Osteoblast (primary cell): ENCODE measurements around the gene WWOX. TPM values are rescaled to one million over a fixed set of nuclear protein-coding genes. Genes with fewer than 3 reads are reported as not detected.

Experiments
- DNase-seq: peaks from one replicate; pipeline ENCODE4 v3.0.0; 2011; ENCODE audit warnings: low spot score, mixed read lengths; ENCODE audit not compliant: insufficient read length; ENCODE audit errors: missing footprints
- H2AFZ ChIP-seq: 2 replicates; pipeline ENCODE4 v1.6.0; 2011; ENCODE audit warnings: mild to moderate bottlenecking, low read length
- H3K27ac ChIP-seq: 2 replicates; pipeline ENCODE4 v1.5.1; 2011; ENCODE audit warnings: mild to moderate bottlenecking, low read depth, low read length, moderate library complexity
- H3K27me3 ChIP-seq: 2 replicates; pipeline ENCODE4 v1.6.0; 2012; ENCODE audit warnings: mild to moderate bottlenecking, control low read depth, inconsistent platforms, low read length, moderate library complexity; ENCODE audit not compliant: insufficient read depth
- H3K36me3 ChIP-seq: 2 replicates; pipeline ENCODE4 v1.5.1; 2011; ENCODE audit warnings: mild to moderate bottlenecking, low read length, control low read depth, moderate library complexity; ENCODE audit not compliant: insufficient read depth
- H3K4me1 ChIP-seq: 2 replicates; pipeline ENCODE4 v1.5.1; 2011; ENCODE audit warnings: mild to moderate bottlenecking, low read length, control low read depth, moderate library complexity; ENCODE audit not compliant: insufficient read depth
- H3K4me2 ChIP-seq: 2 replicates; pipeline ENCODE4 v1.6.0; 2011; ENCODE audit warnings: mild to moderate bottlenecking, low read length; ENCODE audit not compliant: insufficient read depth
- H3K4me3 ChIP-seq: fragments of 200-600 bp; sonication (generic); 3 replicates; pipeline ENCODE4 v1.5.1; 2012; ENCODE audit warnings: mild to moderate bottlenecking, low read length, inconsistent platforms; ENCODE audit not compliant: insufficient read depth
- H3K79me2 ChIP-seq: 2 replicates; pipeline ENCODE4 v1.6.0; 2012; ENCODE audit warnings: mild to moderate bottlenecking, low read length, control low read depth, inconsistent platforms; ENCODE audit not compliant: insufficient read depth
- H3K9me3 ChIP-seq: 2 replicates; pipeline ENCODE4 v1.5.1; 2011; ENCODE audit warnings: low read depth, low read length, control low read depth
- H4K20me1 ChIP-seq: 2 replicates; pipeline ENCODE4 v1.6.0; 2012; ENCODE audit warnings: mild to moderate bottlenecking, low read length, control low read depth; ENCODE audit not compliant: insufficient read depth
- CTCF ChIP-seq: IDR thresholded peaks from 2 replicates; pipeline ENCODE4 v1.5.1; 2011; ENCODE audit warnings: mild to moderate bottlenecking, low read depth, low read length, moderate library complexity; ENCODE audit errors: extremely low read depth
- total RNA-seq: library from RNA; depleted of rRNA; stranded (reverse); fragments of >200 nt; gene quantifications from 2 replicates; pipeline ENCODE4 v1.2.3, GENCODE V29; 2012

Gene WWOX
- total RNA-seq, 1 donor, result 23.9 TPM

- H2AFZ ChIP-seq, result no peak overlapping the region
- H3K36me3 ChIP-seq, result no peaks in the 10 kb centered on the region
- no peaks in the 10 kb centered on the region for H3K27me3 ChIP-seq
- H3K4me1 ChIP-seq, result no peaks in the 10 kb centered on the region
- H3K27ac ChIP-seq, result no peak overlapping the region
- DNase-seq, result peak; percentile 14
- peaks cover 5% of the 10 kb centered on the region for H3K9me3 ChIP-seq
- no peaks in the 10 kb centered on the region for H3K79me2 ChIP-seq
- H3K4me3 ChIP-seq, result no peak overlapping the region
- TF ChIP-seq CTCF, result no peak
- H4K20me1 ChIP-seq, result no peaks in the 10 kb centered on the region
- H3K4me2 ChIP-seq, result no peak overlapping the region
These were observed 941.8 kb downstream of the WWOX start for GRCh38 chr16:79041206-79041605.

- Histone ChIP-seq H3K36me3 (no peaks in the 10 kb centered on the region), H3K4me2 (no peak overlapping the region), H3K9me3 (peaks cover 5% of the 10 kb centered on the region), H2AFZ (no peak overlapping the region), H3K79me2 (no peaks in the 10 kb centered on the region), H3K4me1 (no peaks in the 10 kb centered on the region), H3K27ac (no peak overlapping the region), H4K20me1 (no peaks in the 10 kb centered on the region), H3K4me3 (no peak overlapping the region), H3K27me3 (no peaks in the 10 kb centered on the region)
- no peak for TF ChIP-seq CTCF
- no peak for DNase-seq
These were observed 942.7 kb downstream of the WWOX start for GRCh38 chr16:79042141-79042540.

GRCh38 chr16:79042886-79043285, 943.4 kb downstream of the WWOX start:
- Histone ChIP-seq H4K20me1 (no peaks in the 10 kb centered on the region), H3K9me3 (peaks cover 5% of the 10 kb centered on the region), H2AFZ (no peak overlapping the region), H3K36me3 (no peaks in the 10 kb centered on the region), H3K79me2 (no peaks in the 10 kb centered on the region), H3K4me2 (no peak overlapping the region), H3K27ac (no peak overlapping the region), H3K27me3 (no peaks in the 10 kb centered on the region), H3K4me3 (no peak overlapping the region), H3K4me1 (no peaks in the 10 kb centered on the region)
- TF ChIP-seq CTCF, result no peak
- peak; percentile 19 for DNase-seq

DNA sequence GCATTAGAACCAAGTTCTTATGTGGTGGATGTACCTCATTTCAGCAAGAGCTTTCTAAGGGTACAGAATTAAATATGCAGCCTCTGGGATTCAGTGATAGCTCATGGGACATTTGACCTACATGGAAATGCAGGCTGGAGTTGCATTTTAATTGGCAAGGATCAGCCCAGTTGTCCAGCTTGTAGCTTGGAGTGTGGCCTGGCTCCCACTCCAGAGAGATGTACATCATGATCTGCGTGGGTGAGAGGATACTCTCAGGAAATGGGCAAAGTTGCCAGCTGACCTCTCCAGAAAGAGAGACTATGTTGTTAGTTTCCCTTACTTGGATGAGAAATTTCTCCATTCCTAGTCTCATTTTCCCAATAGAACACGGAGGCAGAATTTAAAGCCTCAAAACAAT, 945.7 kb downstream of the WWOX start:
- Histone ChIP-seq H3K9me3 (no peaks in the 10 kb centered on the region), H3K27ac (no peak overlapping the region), H4K20me1 (no peaks in the 10 kb centered on the region), H3K27me3 (no peaks in the 10 kb centered on the region), H3K4me2 (no peak overlapping the region), H3K79me2 (no peaks in the 10 kb centered on the region), H3K4me3 (no peak overlapping the region), H3K36me3 (no peaks in the 10 kb centered on the region), H2AFZ (no peak overlapping the region), H3K4me1 (no peaks in the 10 kb centered on the region)
- DNase-seq, result no peak
- no peak for TF ChIP-seq CTCF
